MM.1S (cell line): Measurements from ENCODE around the gene AP3D1.

Source experiments
- DNase-seq: peaks from one replicate; pipeline ENCODE4 v3.0.0-alpha.2; 2015
- H2AFZ ChIP-seq: fragments of 300-600 bp; sonication (generic); 2 replicates; pipeline ENCODE4 v1.6.0; 2016; ENCODE audit warnings: antibody characterized with exemption, low read length
- H3F3A ChIP-seq: fragments of 300-600 bp; sonication (generic); 2 replicates; pipeline ENCODE4 v1.6.1; 2016; ENCODE audit warnings: mild to moderate bottlenecking, antibody characterized with exemption, low read length, moderate library complexity, mixed read lengths; ENCODE audit not compliant: insufficient read depth
- H3K27ac ChIP-seq: fragments of 300-600 bp; sonication (generic); 2 replicates; pipeline ENCODE4 v1.5.1; 2016; ENCODE audit warnings: mild to moderate bottlenecking, low read length
- H3K27me3 ChIP-seq: fragments of 300-600 bp; sonication (generic); replicated peaks from 2 replicates; pipeline ENCODE4 v1.6.0; 2016; ENCODE audit warnings: low read length; ENCODE audit not compliant: insufficient read depth
- H3K36me3 ChIP-seq: fragments of 300-600 bp; sonication (generic); replicated peaks from 2 replicates; pipeline ENCODE4 v1.6.1; 2016; ENCODE audit warnings: mild to moderate bottlenecking, low read length, mixed read lengths; ENCODE audit not compliant: insufficient read depth
- H3K4me1 ChIP-seq: fragments of 300-600 bp; sonication (generic); 2 replicates; pipeline ENCODE4 v1.6.1; 2016; ENCODE audit warnings: low read length, mixed read lengths
- H3K4me2 ChIP-seq: fragments of 300-600 bp; sonication (generic); 2 replicates; pipeline ENCODE4 v1.6.0; 2016; ENCODE audit warnings: low read depth, low read length
- H3K4me3 ChIP-seq: fragments of 300-600 bp; sonication (generic); 2 replicates; pipeline ENCODE4 v1.5.1; 2016; ENCODE audit warnings: low read length, mixed read lengths
- H3K79me2 ChIP-seq: fragments of 300-600 bp; sonication (generic); 2 replicates; pipeline ENCODE4 v1.6.1; 2016; ENCODE audit warnings: mixed run types, low read length, mixed read lengths
- H3K9ac ChIP-seq: fragments of 300-600 bp; sonication (generic); 2 replicates; pipeline ENCODE4 v1.6.1; 2016; ENCODE audit warnings: low read length, mixed read lengths
- H3K9me2 ChIP-seq: fragments of 300-600 bp; sonication (generic); replicated peaks from 2 replicates; pipeline ENCODE4 v1.6.1; 2016; ENCODE audit warnings: mild to moderate bottlenecking, low read length, mixed read lengths; ENCODE audit not compliant: insufficient read depth
- H3K9me3 ChIP-seq: fragments of 300-600 bp; sonication (generic); replicated peaks from 2 replicates; pipeline ENCODE4 v1.6.1; 2016; ENCODE audit warnings: mild to moderate bottlenecking, low read length, mixed read lengths; ENCODE audit not compliant: insufficient read depth
- H4K20me1 ChIP-seq: fragments of 300-600 bp; sonication (generic); 2 replicates; pipeline ENCODE4 v1.6.1; 2016; ENCODE audit warnings: mild to moderate bottlenecking, low read length, moderate library complexity, mixed read lengths; ENCODE audit not compliant: insufficient read depth
- EZH2 ChIP-seq: fragments of 300-600 bp; sonication (generic); optimal IDR thresholded peaks from 2 replicates; pipeline ENCODE3; 2017; ENCODE audit warnings: low read depth, mild to moderate bottlenecking, antibody characterized with exemption, low read length, mixed read lengths
- EZH2phosphoT487 ChIP-seq: fragments of 300-600 bp; sonication (generic); IDR thresholded peaks from 2 replicates; pipeline ENCODE4 v1.6.1; 2018; ENCODE audit warnings: antibody characterized with exemption, low read length
- TF ChIP-seq, protein P1 (sequence below): fragments of 300-600 bp; sonication (generic); IDR thresholded peaks from 2 replicates; pipeline ENCODE4 v1.5.1; 2016; ENCODE audit warnings: antibody characterized with exemption, low read length, mixed read lengths

The AP3D1 gene

DNA sequence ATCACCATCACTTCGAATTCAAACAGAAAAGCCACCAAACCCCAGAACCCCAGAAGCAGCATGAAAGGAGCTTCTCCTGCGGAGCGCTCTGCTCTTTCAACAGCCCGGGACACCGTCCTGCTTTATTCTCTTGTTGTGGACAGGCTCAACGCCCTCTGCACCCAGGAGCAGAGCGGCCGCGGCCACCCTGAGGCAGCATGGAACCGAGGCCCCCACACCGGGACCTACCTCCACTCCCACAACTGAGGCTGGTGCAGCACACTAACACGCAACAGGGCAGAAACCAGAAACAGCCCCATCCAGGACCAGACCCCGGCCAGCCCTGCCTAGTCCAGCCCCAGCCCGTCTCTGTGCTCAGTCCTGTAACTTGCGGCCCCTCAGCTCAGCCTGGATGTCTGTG, 7.2 kb downstream of the AP3D1 start:
- H3K9me2 ChIP-seq = no peaks in the 10 kb centered on the region
- DNase-seq = no peak
- no peak overlapping the region for H3K4me2 ChIP-seq
- H3K79me2 ChIP-seq = peaks cover 98% of the 10 kb centered on the region
- no peak overlapping the region for H3K27ac ChIP-seq
- no peak overlapping the region for H3K9ac ChIP-seq
- H3K4me1 ChIP-seq = no peaks in the 10 kb centered on the region
- H3K27me3 ChIP-seq = no peaks in the 10 kb centered on the region
- no peak overlapping the region for H2AFZ ChIP-seq
- H4K20me1 ChIP-seq = peaks cover 30% of the 10 kb centered on the region
- TF ChIP-seq, protein P1, sequence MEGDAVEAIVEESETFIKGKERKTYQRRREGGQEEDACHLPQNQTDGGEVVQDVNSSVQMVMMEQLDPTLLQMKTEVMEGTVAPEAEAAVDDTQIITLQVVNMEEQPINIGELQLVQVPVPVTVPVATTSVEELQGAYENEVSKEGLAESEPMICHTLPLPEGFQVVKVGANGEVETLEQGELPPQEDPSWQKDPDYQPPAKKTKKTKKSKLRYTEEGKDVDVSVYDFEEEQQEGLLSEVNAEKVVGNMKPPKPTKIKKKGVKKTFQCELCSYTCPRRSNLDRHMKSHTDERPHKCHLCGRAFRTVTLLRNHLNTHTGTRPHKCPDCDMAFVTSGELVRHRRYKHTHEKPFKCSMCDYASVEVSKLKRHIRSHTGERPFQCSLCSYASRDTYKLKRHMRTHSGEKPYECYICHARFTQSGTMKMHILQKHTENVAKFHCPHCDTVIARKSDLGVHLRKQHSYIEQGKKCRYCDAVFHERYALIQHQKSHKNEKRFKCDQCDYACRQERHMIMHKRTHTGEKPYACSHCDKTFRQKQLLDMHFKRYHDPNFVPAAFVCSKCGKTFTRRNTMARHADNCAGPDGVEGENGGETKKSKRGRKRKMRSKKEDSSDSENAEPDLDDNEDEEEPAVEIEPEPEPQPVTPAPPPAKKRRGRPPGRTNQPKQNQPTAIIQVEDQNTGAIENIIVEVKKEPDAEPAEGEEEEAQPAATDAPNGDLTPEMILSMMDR = no peak
- TF ChIP-seq EZH2phosphoT487 = no peak
- no peak for TF ChIP-seq EZH2
- H3K36me3 ChIP-seq = no peaks in the 10 kb centered on the region
- no peaks in the 10 kb centered on the region for H3F3A ChIP-seq
- no peaks in the 10 kb centered on the region for H3K9me3 ChIP-seq
- H3K4me3 ChIP-seq = no peak overlapping the region

- Histone ChIP-seq H3K4me3 (no peak overlapping the region), H3K9ac (no peak overlapping the region), H3K79me2 (peaks cover 97% of the 10 kb centered on the region), H3K4me2 (no peak overlapping the region), H3F3A (no peaks in the 10 kb centered on the region), H2AFZ (no peak overlapping the region), H3K36me3 (no peaks in the 10 kb centered on the region; the same call in 1 of the 2 replicates), H3K9me2 (no peaks in the 10 kb centered on the region), H4K20me1 (peaks cover 24% of the 10 kb centered on the region), H3K27me3 (no peaks in the 10 kb centered on the region), H3K9me3 (no peaks in the 10 kb centered on the region), H3K4me1 (no peaks in the 10 kb centered on the region), H3K27ac (no peak overlapping the region)
- DNase-seq = no peak
- TF ChIP-seq, protein P1 = no peak
- TF ChIP-seq EZH2phosphoT487 (no peak), EZH2 (no peak)
Measured at GRCh38 chr19:2142173-2142829, 9.1 kb downstream of the AP3D1 start.

DNA sequence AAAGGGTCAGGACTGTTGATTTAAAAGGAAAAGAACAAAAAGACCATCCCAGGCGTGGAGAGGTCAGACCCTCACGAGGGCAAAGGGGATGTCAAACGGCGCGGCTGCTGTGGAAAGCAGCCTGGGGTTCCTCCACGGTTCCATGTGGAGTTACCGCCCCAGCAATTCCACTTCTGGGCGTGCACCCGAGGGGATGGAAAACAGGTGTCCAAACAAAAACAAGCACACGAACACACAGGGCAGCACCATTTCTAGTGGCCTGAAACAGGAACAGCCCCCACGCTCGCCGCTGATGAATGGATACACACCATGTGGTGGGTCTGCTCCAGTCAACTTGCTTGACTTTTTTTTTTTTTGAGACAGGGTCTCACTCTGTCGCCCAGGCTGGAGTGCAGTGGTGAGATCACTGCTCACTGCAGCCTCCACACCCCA, 11.2 kb downstream of the AP3D1 start:
- Histone ChIP-seq H3K27ac (no peak overlapping the region), H3K79me2 (peaks cover 96% of the 10 kb centered on the region), H3K4me2 (no peak overlapping the region), H3K9me3 (no peaks in the 10 kb centered on the region), H3K4me3 (no peak overlapping the region), H3K9ac (no peak overlapping the region), H3K27me3 (no peaks in the 10 kb centered on the region), H3K9me2 (no peaks in the 10 kb centered on the region), H3F3A (no peaks in the 10 kb centered on the region), H3K36me3 (peaks cover 5% of the 10 kb centered on the region), H4K20me1 (peaks cover 17% of the 10 kb centered on the region), H3K4me1 (no peaks in the 10 kb centered on the region), H2AFZ (no peak overlapping the region)
- DNase-seq = no peak
- no peak for TF ChIP-seq EZH2
- TF ChIP-seq, protein P1 = no peak
- TF ChIP-seq EZH2phosphoT487 = no peak
